Fibroblast of upper back skin (primary cell): ENCODE data around the gene TANGO2.

Experiments
- DNase-seq: peaks from one replicate; pipeline ENCODE4 v3.0.0-alpha.2; 2013

Gene TANGO2

DNA sequence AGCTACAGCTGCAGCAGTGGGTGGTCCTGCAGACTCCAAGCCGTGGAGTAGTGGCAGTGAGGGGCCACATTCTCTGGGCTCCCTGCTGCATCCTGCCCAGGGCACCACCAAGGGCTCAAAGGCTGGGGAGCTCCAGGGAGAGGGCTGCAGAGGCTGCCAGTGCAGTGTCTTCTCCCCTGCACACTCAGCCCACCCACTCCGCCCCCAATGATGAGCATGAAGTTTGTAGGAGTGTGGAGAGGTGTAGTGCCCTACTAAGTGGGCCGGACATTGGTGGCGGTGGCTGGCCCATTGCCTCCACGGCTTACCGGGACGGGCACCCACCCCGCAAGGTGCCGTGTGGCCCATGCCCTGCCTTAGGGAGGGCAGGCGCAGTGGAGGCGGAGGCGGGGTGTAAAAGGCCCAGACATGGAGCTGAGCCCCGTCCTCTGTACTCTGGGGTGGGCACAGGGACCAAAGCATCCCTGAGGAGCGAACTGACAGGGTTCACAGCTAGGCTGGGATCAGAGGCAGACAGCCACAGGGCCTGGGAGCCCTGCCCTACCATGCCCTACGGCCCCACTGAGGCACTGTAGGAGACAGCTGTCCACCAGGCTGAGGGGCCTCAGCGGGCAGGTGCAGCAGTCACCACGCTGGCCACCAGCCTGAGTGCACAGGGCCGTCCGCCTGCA is 23.2 kb upstream of the TANGO2 start:
- no peak for DNase-seq

DNA sequence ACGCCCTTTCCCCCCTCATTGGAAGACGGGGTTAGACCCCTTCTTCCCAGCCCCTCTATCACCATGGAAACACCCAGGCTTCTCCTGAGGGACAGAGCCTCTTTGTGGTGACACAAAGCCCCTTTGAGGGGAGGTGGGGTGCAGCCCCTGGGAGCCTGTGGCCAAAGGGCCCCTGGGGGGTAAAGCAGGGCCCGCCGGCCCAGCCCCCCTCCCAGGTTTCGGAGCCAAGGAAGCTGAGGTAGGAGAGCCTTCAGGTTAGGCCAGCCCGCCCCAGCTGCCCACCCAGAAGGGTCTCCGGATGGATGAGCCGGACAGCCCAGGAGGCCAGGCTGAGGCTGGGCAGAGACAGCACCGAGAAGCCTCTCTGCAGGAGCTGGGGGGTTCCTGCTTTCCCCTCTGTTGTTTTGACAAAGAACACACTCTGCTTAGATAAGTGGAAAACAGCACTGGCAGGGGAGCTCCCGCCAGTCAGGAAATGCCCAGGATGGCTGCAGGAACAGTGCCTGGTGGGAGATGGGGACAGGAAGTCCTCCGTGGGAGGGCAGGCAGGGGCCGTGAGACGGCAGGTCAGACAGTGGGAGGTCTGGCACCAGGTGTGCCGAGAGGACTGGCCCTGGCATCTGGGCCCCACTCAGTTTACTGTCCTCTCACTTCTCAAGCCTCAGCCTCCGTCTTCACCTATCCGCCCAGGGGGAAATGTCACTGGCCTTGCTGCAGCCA is 22.5 kb upstream of the TANGO2 start:
- DNase-seq: no peak

DNA sequence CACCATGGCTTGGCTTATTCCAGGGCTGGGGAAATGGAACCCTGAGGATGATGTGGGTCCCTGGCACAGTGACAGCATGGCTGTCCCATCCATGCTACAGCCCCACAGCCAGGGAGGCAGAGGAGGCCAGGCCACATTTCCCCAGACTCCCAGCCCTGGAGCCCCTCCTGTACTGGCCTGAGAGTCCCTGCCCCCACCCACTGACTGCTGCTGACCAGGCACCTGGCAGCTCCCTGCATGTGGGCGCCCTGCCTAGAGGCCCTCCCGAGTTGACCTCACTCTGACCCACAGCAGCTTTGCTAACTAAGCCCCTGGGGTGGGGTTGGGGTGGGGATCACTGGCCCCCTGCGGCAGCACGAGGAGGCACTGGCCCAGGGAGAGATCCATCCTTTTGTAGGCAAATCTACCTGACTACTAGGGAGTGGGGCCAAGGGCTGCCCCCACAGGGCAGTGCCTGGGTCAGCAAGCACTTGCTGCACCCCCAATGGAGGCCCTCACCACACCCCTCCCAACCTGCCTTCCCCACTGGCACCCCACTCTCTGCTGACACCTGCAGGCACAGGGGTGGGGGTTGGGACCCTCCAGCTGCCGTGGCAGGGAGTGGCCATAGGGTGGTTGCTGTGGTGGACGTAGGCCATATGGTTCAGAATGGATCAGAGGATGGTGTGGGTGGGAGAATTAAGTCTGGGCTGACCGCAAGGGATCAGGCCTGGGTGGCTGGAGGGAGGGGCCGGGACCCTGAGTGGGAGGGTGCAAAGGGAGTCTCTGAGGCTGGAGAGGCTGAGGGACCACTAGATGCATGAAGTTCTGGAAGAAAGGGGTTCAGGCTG is 21.7 kb upstream of the TANGO2 start:
- no peak for DNase-seq

DNA sequence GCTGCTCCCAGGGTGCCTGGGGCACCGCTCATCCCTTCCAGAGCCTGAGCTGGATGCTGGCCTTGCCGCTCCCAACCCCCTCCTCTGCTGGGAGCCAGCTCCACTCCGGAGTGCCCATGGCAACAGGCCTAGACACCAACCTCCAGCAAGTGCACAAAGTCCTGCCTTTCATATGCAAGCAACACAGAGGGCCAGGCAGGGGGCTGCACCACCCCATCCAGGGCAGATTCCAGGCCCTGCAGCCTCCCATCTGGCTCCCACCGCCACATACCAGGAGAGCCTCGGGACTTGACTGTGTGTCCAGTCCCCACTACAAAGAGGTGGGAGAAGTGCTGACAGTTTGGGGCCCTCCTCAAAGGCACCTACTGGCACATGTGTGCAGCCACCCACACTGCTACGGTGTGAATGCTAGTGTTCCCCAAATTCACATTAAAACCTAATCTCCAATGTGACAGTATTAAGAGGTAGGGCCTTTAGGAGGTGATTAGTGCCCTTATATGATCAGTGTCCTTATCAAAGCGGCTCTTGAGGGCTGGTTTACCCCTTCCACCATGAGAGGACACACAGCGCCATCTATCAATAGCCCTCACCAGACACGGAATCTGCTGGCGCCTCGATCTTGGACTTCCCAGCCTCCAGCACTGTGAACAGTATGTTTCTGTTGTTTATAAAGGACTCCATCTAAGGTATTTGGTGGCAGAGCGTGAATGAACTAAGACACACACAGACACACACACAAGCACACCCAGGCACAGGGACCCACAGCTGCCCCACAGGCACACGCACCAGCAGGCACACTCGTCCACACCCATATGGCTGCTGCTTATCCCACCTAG is 20.4 kb upstream of the TANGO2 start:
- no peak for DNase-seq

DNA sequence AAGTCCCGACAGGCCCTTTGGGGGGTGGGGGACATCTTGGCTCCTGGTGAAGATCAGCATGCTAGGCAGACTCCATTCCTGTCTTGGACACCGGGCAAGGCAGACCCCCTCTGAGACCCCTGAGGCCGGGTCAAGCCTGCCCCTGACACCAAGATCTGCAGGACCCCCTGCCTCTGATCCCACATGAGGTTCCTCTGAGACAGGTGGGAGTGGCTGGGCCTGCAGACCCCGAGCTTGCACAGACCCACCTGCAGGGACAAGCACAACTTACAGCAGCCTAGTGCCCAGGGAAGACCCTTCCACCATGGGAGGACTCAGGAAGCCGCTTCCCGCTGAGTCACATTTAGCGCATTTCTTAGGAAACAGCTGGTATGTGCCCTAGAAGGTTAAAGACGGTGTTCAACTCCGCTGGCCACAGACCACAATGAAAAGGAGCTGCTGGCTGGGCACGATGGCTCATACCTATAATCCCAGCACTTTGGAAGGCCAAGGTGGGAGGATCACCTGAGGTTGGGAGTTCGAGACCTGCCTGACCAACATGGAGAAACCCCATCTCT is 19.8 kb upstream of the TANGO2 start:
- no peak for DNase-seq

DNA sequence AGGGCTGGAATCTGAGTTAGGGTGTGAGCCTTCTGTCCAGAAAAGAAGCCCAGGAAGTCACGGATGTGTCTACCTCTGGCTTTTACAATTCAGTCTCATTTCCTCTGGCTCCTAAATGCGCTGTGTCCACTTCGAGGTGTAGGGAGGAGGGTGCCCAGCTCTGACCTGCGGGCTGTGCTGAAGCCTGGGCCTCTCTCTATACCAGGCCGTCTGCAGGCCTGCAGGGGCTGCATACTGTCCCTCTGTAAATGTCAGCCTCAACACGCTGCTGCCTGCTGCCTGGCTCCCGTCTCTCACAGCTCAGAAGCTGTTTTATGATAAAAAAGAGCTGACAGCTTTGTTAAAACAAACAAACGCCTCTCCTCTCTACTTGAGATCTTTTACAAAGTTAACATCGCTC is 18.8 kb upstream of the TANGO2 start:
- DNase-seq: no peak

DNA sequence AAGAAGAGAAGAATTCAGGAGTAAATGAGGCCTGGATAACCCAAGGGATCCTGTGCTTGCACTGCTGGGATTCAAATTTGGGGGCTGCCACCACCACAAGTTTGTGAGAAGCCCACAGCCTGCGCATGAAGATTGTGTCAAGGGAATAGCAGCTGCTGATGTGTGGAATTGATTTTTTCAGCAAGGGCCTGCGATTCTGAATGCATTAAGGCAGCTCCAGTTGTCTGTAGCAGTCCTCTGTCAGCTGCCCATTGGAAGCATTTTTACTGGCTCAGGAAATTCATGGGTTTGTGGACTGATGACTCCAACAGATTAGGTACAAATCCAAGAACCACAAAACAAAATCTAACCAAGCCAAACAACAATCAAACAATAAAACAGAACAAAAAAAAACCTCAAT is 18.3 kb upstream of the TANGO2 start:
- no peak for DNase-seq

DNA sequence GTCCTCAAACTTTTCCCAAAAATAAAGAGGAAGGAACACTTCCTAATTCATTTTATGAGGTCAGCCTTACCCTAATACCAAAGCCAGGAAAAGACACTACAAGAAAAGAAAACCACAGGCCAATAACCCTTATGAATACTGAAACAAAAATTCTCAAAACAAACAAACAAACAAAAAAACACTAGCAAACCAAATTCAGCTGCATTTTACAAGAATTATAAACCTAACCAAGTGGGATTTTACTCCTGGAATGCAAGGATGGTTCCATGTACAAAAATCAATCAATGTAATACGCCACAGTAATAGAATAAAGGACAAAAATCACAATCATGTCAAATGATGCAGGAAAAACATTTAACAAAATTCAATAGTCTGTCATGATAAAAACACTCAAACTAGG is 17.6 kb upstream of the TANGO2 start:
- no peak for DNase-seq

DNA sequence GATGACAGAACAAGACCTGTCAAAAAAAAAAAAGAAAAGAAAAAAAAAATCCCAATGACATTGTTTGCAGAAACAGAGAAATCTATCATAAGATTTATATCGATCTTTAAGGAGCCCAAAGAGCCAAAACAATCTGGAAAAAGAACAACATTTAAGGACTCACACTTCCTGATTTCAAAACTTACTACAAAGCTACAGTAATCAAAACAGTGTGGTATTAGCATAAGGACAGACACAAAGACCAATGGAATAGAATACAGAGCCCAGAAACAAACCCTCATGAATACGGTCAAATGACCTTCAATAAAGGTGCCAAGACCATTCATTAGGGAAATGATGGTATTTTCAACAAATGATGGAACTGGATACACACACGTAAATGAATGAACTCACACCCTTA is 16.4 kb upstream of the TANGO2 start:
- DNase-seq: no peak

DNA sequence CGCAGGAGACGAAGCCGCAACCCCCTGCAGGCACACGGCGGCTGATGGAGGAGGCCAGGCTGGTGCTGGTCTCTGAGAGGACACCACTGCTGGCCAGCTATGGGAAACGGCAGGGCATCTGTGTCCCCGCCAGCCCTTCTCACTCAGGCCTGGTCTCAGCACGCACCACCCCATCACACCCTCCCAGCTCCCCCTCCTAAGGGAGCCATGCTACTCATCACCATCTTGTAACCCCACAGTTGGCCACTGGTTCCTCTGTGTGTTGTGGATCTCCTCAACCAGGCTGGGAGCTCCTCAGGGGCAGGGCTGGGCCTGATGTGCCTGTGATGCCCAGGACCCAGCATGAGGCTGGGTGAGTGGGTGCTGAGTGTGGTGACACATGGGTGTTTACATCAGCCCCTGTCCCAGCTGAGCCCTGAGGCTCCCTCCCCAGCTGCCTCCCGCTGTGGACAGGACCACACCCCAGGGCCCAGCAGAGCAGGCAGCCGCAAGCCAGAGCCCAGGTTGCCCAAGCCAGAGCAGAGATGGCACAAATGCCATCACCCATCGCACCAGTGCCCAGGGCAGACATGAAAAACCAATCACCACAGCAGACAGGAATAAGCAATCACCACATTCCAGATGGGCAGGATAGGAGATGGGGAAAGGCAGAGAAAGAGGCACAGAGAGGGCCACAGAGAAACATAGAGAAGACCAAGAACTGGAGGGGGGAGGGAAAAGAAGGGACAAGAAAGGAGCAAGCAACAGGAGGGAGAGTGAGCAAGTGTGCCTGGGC is 12.5 kb upstream of the TANGO2 start:
- no peak for DNase-seq

DNA sequence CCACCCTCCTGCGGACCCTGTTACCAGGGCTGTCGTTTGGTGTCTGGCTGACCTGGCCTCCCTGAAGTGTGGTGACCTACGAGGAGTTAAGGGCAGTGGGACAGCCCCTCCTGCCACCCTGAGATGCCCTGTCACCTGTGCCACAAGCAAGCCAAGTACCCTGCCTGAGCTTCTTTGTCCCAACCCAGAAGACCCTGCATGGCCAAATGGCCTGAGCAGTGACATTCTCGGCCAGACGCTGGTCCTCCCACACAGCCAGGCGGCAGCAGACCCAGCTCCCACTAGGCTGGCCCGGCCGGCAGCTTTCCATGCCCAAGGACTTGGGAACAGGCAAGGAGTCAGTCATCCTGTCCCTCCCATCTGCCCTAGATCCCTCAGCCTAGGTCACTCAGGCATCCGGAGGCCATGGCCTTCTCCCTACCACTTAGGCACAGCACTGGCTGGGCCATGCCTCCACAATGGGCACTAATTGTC is 11.9 kb upstream of the TANGO2 start:
- no peak for DNase-seq

DNA sequence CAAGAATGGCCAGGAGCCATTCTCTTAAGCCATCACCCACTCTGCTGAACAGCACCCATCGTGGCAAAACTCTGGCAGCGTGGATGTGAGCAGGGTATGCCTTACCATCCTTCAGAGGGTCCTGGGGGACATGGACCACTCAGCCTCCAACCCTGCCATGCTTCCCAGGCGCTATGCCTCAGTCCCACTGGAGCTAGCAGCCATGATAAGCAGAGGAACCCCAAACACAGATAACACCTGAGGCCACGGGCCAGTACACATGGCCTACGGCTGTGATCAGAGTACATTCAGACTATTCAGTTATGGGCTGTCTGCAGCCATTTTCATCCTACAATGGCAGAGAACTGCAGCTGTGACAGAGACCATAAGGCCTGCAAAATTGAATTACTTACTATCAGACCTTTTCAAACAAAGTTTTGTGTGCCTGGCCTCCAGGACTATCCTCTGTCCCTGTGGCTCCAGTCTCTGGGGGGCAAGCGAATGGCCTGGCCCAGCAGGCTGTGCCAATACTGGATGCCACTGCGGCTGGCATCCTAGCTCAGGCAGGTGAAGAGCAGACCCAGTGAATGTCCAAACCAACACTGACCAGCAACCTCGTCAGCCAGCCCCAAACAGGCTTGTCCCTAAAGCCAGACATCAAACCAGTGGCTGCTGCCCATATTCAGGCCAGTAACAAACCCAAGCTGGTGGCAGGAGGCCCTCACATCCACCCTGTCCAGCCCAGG is 11.2 kb upstream of the TANGO2 start:
- DNase-seq: no peak

DNA sequence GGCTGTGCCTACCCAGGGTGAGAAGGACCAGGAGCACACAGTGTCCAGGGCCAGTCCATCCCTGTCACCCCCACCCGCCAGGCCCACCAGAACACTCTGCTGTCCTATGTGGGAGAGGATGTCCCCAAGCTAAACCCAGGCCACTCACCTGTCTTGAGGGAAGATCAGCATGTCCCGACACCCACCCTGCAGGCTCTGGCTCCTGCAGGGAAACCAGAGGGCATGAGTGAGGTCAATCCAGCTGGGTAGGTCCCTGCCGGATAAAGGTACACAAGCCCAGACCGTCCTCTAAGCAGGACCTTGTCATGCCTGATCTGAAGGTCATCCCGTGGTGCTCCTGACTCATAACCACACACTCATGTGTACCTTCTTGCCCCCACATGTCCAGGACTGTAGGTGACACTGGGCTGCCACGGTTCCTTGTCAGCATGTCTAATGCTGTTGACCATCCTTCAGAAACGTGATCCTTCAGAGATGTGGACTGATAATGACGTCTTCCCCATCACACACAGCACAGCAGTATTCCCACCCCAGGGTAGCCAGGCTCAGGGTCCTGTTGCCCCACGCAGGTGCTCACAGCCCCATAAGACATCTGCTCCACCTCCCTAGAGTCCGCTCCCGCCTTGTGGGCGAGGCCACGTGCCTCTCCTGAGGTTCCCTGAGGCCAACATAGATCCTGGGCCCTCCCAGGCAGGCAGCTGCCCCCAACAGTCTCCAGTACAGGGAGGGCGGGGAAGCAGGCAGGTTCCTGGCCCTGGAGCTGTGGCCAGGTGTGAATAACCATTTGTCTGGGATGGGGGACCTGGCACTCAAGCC is 10.4 kb upstream of the TANGO2 start:
- no peak for DNase-seq

DNA sequence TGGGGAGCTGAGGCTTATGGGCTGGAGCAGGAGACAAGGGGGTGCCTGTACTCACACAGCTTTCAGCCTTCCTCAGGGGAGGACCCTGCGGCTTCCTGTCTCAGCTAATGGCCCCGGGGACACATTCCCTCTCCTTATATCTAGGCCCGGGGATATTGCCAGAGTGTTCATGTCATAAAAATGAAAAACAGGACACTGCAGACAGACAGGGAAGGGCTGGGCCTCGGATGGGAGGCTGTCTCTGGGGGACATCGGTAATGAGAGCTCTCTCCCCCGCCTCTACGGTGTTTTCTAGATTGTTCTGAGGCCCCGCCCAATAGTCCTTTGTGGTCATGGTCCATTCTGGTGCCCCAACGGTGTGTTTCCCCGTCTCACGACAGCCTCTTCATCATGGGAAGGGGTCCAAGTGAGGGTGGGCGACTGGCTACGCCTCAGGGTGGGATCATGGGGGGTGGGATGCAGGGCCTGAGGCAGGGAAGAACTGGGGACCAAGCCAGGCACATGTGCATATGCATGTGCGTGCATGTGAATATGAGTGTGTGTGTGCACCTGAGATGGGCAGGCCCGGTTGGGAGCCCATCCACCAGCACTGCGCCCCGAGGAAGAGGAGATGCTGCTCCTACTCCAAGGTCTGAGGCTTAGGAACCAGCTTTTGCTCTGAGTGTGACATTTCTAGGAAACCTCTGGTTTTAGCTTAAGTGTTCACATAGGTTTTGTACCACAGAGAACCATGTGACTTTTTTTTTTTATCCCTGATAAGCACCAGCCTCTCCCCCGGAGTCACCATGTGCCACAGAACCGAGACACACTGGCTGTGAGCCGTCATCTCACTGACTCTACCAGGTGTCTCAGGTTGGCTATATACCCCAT is 9.6 kb upstream of the TANGO2 start:
- no peak for DNase-seq

DNA sequence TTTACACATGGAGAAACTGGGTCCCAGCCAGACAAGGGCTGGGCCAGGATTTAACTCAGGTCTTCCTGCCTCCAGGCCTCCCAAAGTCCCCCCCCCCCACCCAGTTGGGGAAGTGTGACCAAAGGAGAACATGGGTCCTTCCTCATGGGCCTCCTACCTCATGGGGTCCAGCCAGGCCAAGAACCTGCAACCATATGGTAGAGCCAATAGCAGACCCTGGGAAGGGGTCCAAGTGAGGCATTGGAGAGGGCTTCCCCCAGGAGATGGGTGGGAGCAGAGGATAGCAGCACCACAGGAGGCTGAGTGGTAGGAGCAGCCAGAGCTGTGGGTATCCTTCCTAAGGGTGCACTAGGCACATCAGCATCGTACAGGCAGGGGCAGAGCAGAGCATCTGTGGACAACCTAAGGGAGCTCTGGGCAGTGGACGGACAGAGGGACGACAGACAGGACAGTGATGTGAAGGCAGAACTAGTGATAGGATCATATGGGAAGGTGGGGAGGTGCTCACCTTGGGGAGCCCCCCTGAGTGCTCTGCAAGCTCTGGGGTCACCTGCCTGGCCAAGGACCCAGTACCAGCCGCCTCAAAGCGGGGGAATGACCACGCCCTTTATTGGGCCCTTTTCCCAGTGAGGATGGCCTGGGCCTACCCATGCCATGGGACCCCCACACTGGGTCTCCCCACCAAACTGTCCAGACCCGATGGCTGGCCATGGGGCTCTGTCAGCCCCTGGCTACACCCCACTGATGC is 8.7 kb upstream of the TANGO2 start:
- no peak for DNase-seq

DNA sequence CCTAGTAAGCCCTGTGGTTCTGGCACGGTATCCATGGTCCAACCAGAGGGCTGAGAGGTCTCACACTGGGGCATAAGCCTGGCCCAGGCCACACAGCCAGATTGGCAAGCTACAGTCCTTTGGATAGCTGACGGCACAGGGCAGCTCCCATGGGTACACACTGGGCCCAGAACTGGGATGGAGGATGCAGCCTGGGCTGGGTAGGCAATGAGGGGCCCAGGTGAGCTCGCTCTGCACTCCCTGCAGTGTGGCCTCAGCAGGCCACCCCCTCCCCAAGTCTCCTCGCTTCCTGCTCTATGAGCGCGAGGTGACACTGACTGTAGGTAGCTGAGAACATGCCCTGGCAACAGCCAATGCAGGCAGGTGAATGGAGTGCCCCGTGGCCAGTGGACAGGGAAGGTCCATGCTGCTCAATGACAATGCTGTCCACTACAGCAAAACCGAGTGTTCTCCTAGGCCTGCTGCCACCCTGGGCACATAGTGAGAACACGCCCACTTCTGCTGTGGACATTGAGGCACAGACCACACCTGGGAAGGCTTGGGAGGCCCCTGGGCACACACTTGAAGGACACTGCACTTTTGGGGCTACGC is 8.1 kb upstream of the TANGO2 start:
- no peak for DNase-seq

DNA sequence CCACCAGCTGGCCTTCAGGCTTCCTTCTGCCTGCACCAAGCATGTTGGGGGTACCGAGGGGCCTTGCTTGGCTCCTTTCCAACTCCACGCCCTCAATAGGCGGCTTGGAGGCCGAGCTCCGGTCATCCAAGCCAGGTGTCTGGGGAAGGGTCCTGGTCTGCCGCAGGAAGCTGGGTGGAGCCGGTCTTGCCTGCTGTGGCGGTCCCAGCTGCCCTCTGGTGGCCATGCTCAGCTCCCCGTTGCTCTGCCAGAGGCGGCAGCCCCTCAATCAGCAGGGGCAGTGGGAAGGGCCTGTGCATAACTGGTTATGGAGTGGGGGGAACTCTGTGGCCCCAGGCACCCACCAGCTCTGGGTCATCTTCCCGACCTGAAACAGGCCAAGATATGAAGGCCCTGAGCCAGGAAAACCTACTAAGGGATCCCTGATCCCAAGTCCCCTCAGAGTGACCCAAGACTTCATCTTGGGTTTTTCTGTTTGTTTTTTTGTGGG is 7.5 kb upstream of the TANGO2 start:
- DNase-seq: peak; percentile 45
